Smooth muscle cell (in vitro differentiated cells): ENCODE measurements around the gene IFNLR1. TPM values are rescaled to one million over a fixed set of nuclear protein-coding genes. Genes with fewer than 3 reads are reported as not detected.

Experiments
- DNase-seq: peaks from one replicate; lab custom pipeline; 2025; ENCODE audit not compliant: unreplicated experiment; lab: John Stamatoyannopoulos, UW
- H2AFZ ChIP-seq: fragments of 200-600 bp; sonication (generic); 2 replicates; pipeline ENCODE4 v1.6.0; 2016; ENCODE audit warnings: antibody characterized with exemption, low read depth, mild to moderate bottlenecking
- H3F3A ChIP-seq: fragments of 200-600 bp; sonication (generic); 2 replicates; pipeline ENCODE4 v1.6.0; 2017; ENCODE audit warnings: antibody characterized with exemption, low read depth
- H3K27ac ChIP-seq: fragments of 200-600 bp; sonication (generic); 2 replicates; pipeline ENCODE4 v1.5.1; 2016; ENCODE audit warnings: low read depth, mild to moderate bottlenecking
- H3K27me3 ChIP-seq: fragments of 200-600 bp; sonication (generic); 2 replicates; pipeline ENCODE4 v1.6.1; 2016; ENCODE audit warnings: low read depth, mild to moderate bottlenecking
- H3K36me3 ChIP-seq: fragments of 200-600 bp; sonication (generic); 2 replicates; pipeline ENCODE4 v1.5.1; 2016; ENCODE audit warnings: low read depth
- H3K4me1 ChIP-seq: fragments of 200-600 bp; sonication (generic); 2 replicates; pipeline ENCODE4 v1.5.1; 2016; ENCODE audit warnings: low read depth
- H3K4me2 ChIP-seq: fragments of 200-600 bp; sonication (generic); 2 replicates; pipeline ENCODE4 v1.6.0; 2016; ENCODE audit warnings: mild to moderate bottlenecking
- H3K4me3 ChIP-seq: fragments of 200-600 bp; sonication (generic); 2 replicates; pipeline ENCODE4 v1.5.1; 2016; ENCODE audit warnings: mild to moderate bottlenecking
- H3K79me2 ChIP-seq: fragments of 200-600 bp; sonication (generic); 2 replicates; pipeline ENCODE4 v1.6.0; 2016; ENCODE audit warnings: low read depth, mild to moderate bottlenecking
- H3K9ac ChIP-seq: fragments of 200-600 bp; sonication (generic); 2 replicates; pipeline ENCODE4 v1.6.0; 2016; ENCODE audit warnings: low read depth
- H3K9me3 ChIP-seq: fragments of 200-600 bp; sonication (generic); replicated peaks from 2 replicates; pipeline ENCODE4 v1.5.1; 2016; ENCODE audit warnings: low read depth
- H4K20me1 ChIP-seq: fragments of 200-600 bp; sonication (generic); 2 replicates; pipeline ENCODE4 v1.6.0; 2016; ENCODE audit warnings: low read depth
- WGBS: methylation state at CpG from one replicate; pipeline ENCODE4 v1.1.7; 2016; ENCODE audit warnings: low lambda C conversion rate; 5-methylcytosine and 5-hydroxymethylcytosine counted together
- polyA plus RNA-seq: library from polyadenylated mRNA; unstranded; fragments of >200 nt; fragmentation: Nextera tagmentation; extraction: Ambion mirVana; gene quantifications from 2 replicates; pipeline ENCODE4 v1.2.1, GENCODE V29; 2016
- total RNA-seq: library from RNA; depleted of rRNA; stranded (reverse); fragments of >200 nt; gene quantifications from 2 replicates; pipeline ENCODE4 v1.2.3, GENCODE V29; 2014
- TF ChIP-seq, protein P1 (sequence below): fragments of 200-600 bp; sonication (generic); IDR thresholded peaks from 2 replicates; pipeline ENCODE4 v1.5.1; 2017; ENCODE audit warnings: borderline replicate concordance, mild to moderate bottlenecking, antibody characterized with exemption; ENCODE audit not compliant: insufficient read depth, poor library complexity, severe bottlenecking

Gene IFNLR1
- total and polyA plus RNA-seq, 2 experiments from 2014 or later = 0.25 to 0.67 TPM

DNA sequence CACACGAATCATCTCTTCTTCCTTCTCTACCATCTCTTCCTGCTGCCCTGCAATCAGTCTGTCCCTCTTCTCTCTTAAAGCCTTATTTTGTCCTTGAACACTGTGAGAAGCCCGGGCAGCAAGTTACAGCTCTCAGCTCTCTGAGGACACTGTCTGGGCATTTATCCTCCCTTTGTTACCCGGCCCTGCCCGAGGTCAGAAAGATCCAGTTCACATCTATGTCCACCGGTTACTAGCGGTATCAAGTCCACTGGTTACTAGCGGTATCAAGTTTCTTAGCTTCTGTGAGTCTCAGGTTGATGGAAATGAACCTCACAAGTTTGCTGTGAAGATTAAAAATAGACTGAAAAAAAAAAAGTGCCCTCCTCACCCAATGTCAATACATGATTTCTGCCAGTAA, 18.8 kb downstream of the IFNLR1 start:
- no peaks in the 10 kb centered on the region for H3K9me3 ChIP-seq
- H3K4me1 ChIP-seq = no peaks in the 10 kb centered on the region
- no peak overlapping the region for H3K4me3 ChIP-seq
- no peak overlapping the region for H3K27ac ChIP-seq
- no peak overlapping the region for H3K9ac ChIP-seq
- no peaks in the 10 kb centered on the region for H3F3A ChIP-seq
- no peak overlapping the region for H2AFZ ChIP-seq
- H4K20me1 ChIP-seq = no peaks in the 10 kb centered on the region
- no peaks in the 10 kb centered on the region for H3K36me3 ChIP-seq
- no peak for DNase-seq
- H3K27me3 ChIP-seq = no peaks in the 10 kb centered on the region
- no peaks in the 10 kb centered on the region for H3K79me2 ChIP-seq
- no peak overlapping the region for H3K4me2 ChIP-seq
- TF ChIP-seq, protein P1, sequence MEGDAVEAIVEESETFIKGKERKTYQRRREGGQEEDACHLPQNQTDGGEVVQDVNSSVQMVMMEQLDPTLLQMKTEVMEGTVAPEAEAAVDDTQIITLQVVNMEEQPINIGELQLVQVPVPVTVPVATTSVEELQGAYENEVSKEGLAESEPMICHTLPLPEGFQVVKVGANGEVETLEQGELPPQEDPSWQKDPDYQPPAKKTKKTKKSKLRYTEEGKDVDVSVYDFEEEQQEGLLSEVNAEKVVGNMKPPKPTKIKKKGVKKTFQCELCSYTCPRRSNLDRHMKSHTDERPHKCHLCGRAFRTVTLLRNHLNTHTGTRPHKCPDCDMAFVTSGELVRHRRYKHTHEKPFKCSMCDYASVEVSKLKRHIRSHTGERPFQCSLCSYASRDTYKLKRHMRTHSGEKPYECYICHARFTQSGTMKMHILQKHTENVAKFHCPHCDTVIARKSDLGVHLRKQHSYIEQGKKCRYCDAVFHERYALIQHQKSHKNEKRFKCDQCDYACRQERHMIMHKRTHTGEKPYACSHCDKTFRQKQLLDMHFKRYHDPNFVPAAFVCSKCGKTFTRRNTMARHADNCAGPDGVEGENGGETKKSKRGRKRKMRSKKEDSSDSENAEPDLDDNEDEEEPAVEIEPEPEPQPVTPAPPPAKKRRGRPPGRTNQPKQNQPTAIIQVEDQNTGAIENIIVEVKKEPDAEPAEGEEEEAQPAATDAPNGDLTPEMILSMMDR = no peak
- 91% methylated on average over 7 of the region's 7 CpGs for WGBS

DNA sequence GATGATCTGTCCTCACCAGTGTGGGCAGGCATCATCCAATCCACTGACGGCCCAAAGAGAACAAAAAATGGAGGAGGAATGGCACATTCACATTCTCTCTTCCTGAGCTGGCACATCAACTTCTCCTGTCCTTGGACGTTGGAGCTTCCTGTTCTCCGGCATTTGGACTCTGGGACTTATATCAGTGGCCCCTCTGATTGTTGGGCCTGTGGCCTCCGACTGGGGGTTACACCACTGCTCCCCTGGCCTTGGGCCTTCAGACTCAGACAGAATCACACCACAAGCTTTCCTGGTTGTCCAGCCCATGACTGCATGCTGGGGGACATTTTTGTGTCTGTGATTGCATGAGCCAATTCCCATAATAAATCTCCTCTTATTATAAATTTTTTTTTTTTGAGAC, 20.1 kb downstream of the IFNLR1 start:
- Histone ChIP-seq H3F3A (no peaks in the 10 kb centered on the region), H3K36me3 (no peaks in the 10 kb centered on the region), H3K4me1 (no peaks in the 10 kb centered on the region), H3K4me2 (no peak overlapping the region), H3K27ac (no peak overlapping the region), H3K79me2 (no peaks in the 10 kb centered on the region), H3K9ac (no peak overlapping the region), H3K9me3 (no peaks in the 10 kb centered on the region), H3K4me3 (no peak overlapping the region), H2AFZ (no peak overlapping the region), H4K20me1 (no peaks in the 10 kb centered on the region), H3K27me3 (no peaks in the 10 kb centered on the region)
- DNase-seq = no peak
- TF ChIP-seq, protein P1 = no peak
- 71% methylated on average over 4 of the region's 4 CpGs for WGBS

DNA sequence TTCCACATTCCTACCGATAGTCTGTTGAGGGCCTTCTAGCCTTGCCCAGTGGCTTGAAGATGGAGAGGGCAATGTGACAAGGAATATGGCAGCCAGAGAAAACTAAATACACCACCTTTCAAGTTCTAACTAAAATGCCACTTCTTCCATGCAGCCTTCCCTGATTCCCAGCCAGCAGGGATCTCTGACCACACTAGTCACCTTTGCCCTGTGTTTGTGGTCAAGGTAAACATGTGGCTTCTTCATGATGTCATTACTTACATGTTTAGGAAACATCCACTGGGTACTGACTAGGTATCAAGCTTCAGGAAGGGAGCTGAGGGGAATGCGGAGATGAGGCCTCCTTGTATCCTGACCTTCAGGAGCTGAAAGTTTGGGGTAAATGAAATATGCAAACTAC, 21.6 kb downstream of the IFNLR1 start:
- Histone ChIP-seq H3K79me2 (no peaks in the 10 kb centered on the region), H3K4me2 (no peak overlapping the region), H2AFZ (no peak overlapping the region), H3K4me3 (no peak overlapping the region), H3K27me3 (no peaks in the 10 kb centered on the region), H3K9me3 (no peaks in the 10 kb centered on the region), H3K9ac (no peak overlapping the region), H3F3A (no peaks in the 10 kb centered on the region), H3K4me1 (no peaks in the 10 kb centered on the region), H3K27ac (no peak overlapping the region), H4K20me1 (no peaks in the 10 kb centered on the region), H3K36me3 (no peaks in the 10 kb centered on the region)
- TF ChIP-seq, protein P1 = no peak
- 93% methylated on average over 2 of the region's 2 CpGs for WGBS
- DNase-seq = no peak

DNA sequence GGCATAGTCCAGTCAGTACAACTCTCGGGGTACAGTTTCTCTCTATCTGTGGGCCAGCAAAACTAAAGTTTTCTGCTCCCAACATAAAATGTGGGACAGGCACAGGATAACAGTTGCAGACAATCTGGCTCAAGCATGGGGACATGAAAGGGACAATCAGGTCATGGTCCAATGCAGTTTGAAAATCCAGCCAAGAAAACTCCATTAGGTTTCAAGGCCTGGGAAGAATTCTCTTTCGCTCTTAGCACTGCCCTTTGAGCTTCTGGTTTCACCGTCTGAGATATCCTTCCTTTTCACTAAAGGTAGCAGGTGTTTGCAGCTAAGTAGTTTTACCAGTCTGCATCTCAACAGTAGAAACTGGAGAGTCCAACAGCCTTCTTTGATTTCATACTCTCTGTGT, 23.1 kb downstream of the IFNLR1 start:
- H3K79me2 ChIP-seq = no peaks in the 10 kb centered on the region
- H3K4me3 ChIP-seq = no peak overlapping the region
- no peaks in the 10 kb centered on the region for H3K36me3 ChIP-seq
- H3K9ac ChIP-seq = no peak overlapping the region
- TF ChIP-seq, protein P1 = no peak
- H3K9me3 ChIP-seq = no peaks in the 10 kb centered on the region
- H2AFZ ChIP-seq = no peak overlapping the region
- no peak overlapping the region for H3K4me2 ChIP-seq
- H3K4me1 ChIP-seq = no peaks in the 10 kb centered on the region
- H3F3A ChIP-seq = no peaks in the 10 kb centered on the region
- no peaks in the 10 kb centered on the region for H3K27me3 ChIP-seq
- no peaks in the 10 kb centered on the region for H4K20me1 ChIP-seq
- H3K27ac ChIP-seq = no peak overlapping the region
- WGBS = 93% methylated on average over 3 of the region's 3 CpGs
- no peak for DNase-seq
